H1 (cell line): ENCODE results near the gene RAVER2. TPM values are rescaled to one million over a fixed set of nuclear protein-coding genes. Genes with fewer than 3 reads are reported as not detected.

Source experiments
- CTCF ChIA-PET: fragments of 300-600 bp; sonication (Branson Sonifier 250); formaldehyde crosslinking; loops from one replicate; lab custom pipeline; 2021; ENCODE audit not compliant: partially characterized antibody; lab: Charles Lee
- POLR2A ChIA-PET: fragments of 300-600 bp; sonication (Branson Sonifier 250); formaldehyde crosslinking; loops from one replicate; lab custom pipeline; 2021; ENCODE audit warnings: inconsistent platforms; ENCODE audit not compliant: partially characterized antibody; lab: Charles Lee
- DNase-seq, 2 experiments: peaks; one replicate each; pipeline versions ENCODE4 v3.0.0 to v3.0.0-alpha.2; 2010 to 2022; ENCODE audit warnings: low spot score in 2 of 2, low read depth in 1 of 2, mixed read lengths in 1 of 2
- FAIRE-seq: peaks from 2 replicates; lab custom pipeline; 2011; peaks lifted over from hg19 to GRCh38; lab: Jason Lieb, UNC
- H2AFZ ChIP-seq: 2 replicates; pipeline ENCODE4 v1.8.1; 2012; ENCODE audit warnings: low read length, inconsistent platforms
- H2AK5ac ChIP-seq: 2 replicates; pipeline ENCODE4 v1.6.1; 2013; ENCODE audit warnings: low read depth, low read length
- H2BK120ac ChIP-seq: replicated peaks from 2 replicates; pipeline ENCODE3; 2013; ENCODE audit warnings: low read depth, low read length, inconsistent platforms
- H2BK12ac ChIP-seq: 2 replicates; pipeline ENCODE4 v1.6.1; 2013; ENCODE audit warnings: low read depth, low read length
- H2BK15ac ChIP-seq: 2 replicates; pipeline ENCODE4 v1.6.1; 2013; ENCODE audit warnings: low read length
- H2BK20ac ChIP-seq: 2 replicates; pipeline ENCODE4 v1.6.1; 2013; ENCODE audit warnings: low read length
- H2BK5ac ChIP-seq: 2 replicates; pipeline ENCODE4 v1.6.1; 2013; ENCODE audit warnings: low read depth, low read length
- H3K14ac ChIP-seq: 2 replicates; pipeline ENCODE4 v1.6.1; 2013; ENCODE audit warnings: inconsistent platforms; ENCODE audit not compliant: insufficient read length
- H3K18ac ChIP-seq: 2 replicates; pipeline ENCODE4 v1.6.1; 2013; ENCODE audit warnings: low read length; ENCODE audit errors: extremely low read depth
- H3K23ac ChIP-seq: 2 replicates; pipeline ENCODE4 v1.6.1; 2013; ENCODE audit warnings: inconsistent platforms; ENCODE audit not compliant: insufficient read length
- H3K23me2 ChIP-seq: 2 replicates; pipeline ENCODE4 v1.6.1; 2013; ENCODE audit warnings: low read depth, low read length
- H3K27ac ChIP-seq: 2 replicates; pipeline ENCODE4 v1.6.1; 2011; ENCODE audit warnings: low read depth, low read length, inconsistent platforms
- H3K27me3 ChIP-seq, 4 experiments: replicated peaks in 1 of 4; 1 replicate in 1 of 4; 2 replicates in 3 of 4; pipeline versions ENCODE4 v1.6.1 to v1.8.1; 2011 to 2013; ENCODE audit warnings: low read length in 3 of 4, mild to moderate bottlenecking in 3 of 4, inconsistent platforms in 2 of 4, mixed read lengths in 2 of 4, moderate library complexity in 1 of 4; ENCODE audit not compliant: control insufficient read depth in 3 of 4, insufficient read depth in 3 of 4; ENCODE audit errors: extremely low read depth in 1 of 4
- H3K36me3 ChIP-seq, 4 experiments: 2 replicates each; pipeline versions ENCODE4 v1.6.1 to v1.8.1; 2011 to 2013; ENCODE audit warnings: mild to moderate bottlenecking in 4 of 4, low read length in 3 of 4, moderate library complexity in 2 of 4, control low read depth in 1 of 4, inconsistent platforms in 1 of 4; ENCODE audit not compliant: insufficient read depth in 4 of 4, control insufficient read depth in 2 of 4
- H3K4ac ChIP-seq: replicated peaks from 2 replicates; pipeline ENCODE3; 2013; ENCODE audit warnings: low read length, low read depth, mixed read lengths, inconsistent platforms; ENCODE audit not compliant: insufficient read length
- H3K4me1 ChIP-seq, 4 experiments: replicated peaks in 1 of 4; 1 replicate in 1 of 4; 2 replicates in 3 of 4; pipeline versions ENCODE4 v1.6.1 to v1.8.1; 2011 to 2013; ENCODE audit warnings: low read length in 3 of 4, inconsistent platforms in 2 of 4, mixed read lengths in 1 of 4; ENCODE audit not compliant: insufficient read depth in 4 of 4, control insufficient read depth in 3 of 4
- H3K4me2 ChIP-seq, 2 experiments: 2 replicates each; pipeline versions ENCODE4 v1.6.1 to v1.8.1; 2011 to 2013; ENCODE audit warnings: low read depth in 2 of 2, low read length in 2 of 2, control low read depth in 1 of 2, inconsistent platforms in 1 of 2, mild to moderate bottlenecking in 1 of 2; ENCODE audit not compliant: insufficient read depth in 1 of 2
- H3K4me3 ChIP-seq, 4 experiments: fragments of 200-600, 300-600 bp in 1 of 4; sonication (generic), shearing (Covaris generic), sonication (Bioruptor Twin) in 1 of 4; 2 replicates each; pipeline versions ENCODE4 v1.5.1 to v1.8.1; 2011 to 2016; ENCODE audit warnings: low read length in 4 of 4, low read depth in 3 of 4, control low read depth in 2 of 4, inconsistent platforms in 2 of 4, mild to moderate bottlenecking in 2 of 4, mixed read lengths in 1 of 4, moderate library complexity in 1 of 4; ENCODE audit not compliant: insufficient read depth in 2 of 4; ENCODE audit errors: extremely low read depth in 1 of 4
- H3K56ac ChIP-seq: replicated peaks from 2 replicates; pipeline ENCODE3; 2013; ENCODE audit warnings: low read depth, mild to moderate bottlenecking, mixed read lengths, low read length, inconsistent platforms; ENCODE audit not compliant: insufficient read length
- H3K79me1 ChIP-seq: 2 replicates; pipeline ENCODE4 v1.6.1; 2013; ENCODE audit warnings: low read depth, low read length, control low read depth
- H3K79me2 ChIP-seq, 2 experiments: 2 replicates each; pipeline versions ENCODE4 v1.6.1 to v1.8.1; 2012 to 2013; ENCODE audit warnings: low read length in 2 of 2, mild to moderate bottlenecking in 2 of 2, inconsistent platforms in 1 of 2; ENCODE audit not compliant: insufficient read depth in 2 of 2, control insufficient read depth in 1 of 2
- H3K9ac ChIP-seq, 4 experiments: replicated peaks in 1 of 4; 1 replicate in 1 of 4; 2 replicates in 3 of 4; pipeline versions ENCODE4 v1.6.1 to v1.8.1; 2011 to 2013; ENCODE audit warnings: low read depth in 3 of 4, low read length in 3 of 4, control low read depth in 2 of 4, mild to moderate bottlenecking in 2 of 4, moderate library complexity in 2 of 4, inconsistent platforms in 1 of 4; ENCODE audit errors: extremely low read depth in 1 of 4
- H3K9me3 ChIP-seq, 2 experiments: 2 replicates each; pipeline versions ENCODE4 v1.6.1 to v1.8.1; 2012 to 2013; ENCODE audit warnings: mild to moderate bottlenecking in 2 of 2, moderate library complexity in 2 of 2, control low read depth in 1 of 2, inconsistent platforms in 1 of 2, low read depth in 1 of 2, low read length in 1 of 2, mixed read lengths in 1 of 2; ENCODE audit not compliant: insufficient read depth in 2 of 2
- H4K20me1 ChIP-seq, 2 experiments: replicated peaks in 1 of 2; 2 replicates each; pipeline versions ENCODE3 to v1.8.1; 2011 to 2013; ENCODE audit warnings: inconsistent platforms in 2 of 2, low read length in 2 of 2, mild to moderate bottlenecking in 1 of 2; ENCODE audit not compliant: insufficient read depth in 2 of 2, control insufficient read depth in 1 of 2
- H4K5ac ChIP-seq: 2 replicates; pipeline ENCODE4 v1.6.1; 2013; ENCODE audit warnings: low read length, low read depth, mixed read lengths, inconsistent platforms; ENCODE audit not compliant: insufficient read length
- H4K8ac ChIP-seq: 2 replicates; pipeline ENCODE4 v1.8.0; 2013; ENCODE audit warnings: mild to moderate bottlenecking, moderate library complexity, low read length, inconsistent platforms; ENCODE audit not compliant: insufficient read depth; ENCODE audit errors: extremely low read depth
- H4K91ac ChIP-seq: replicated peaks from 2 replicates; pipeline ENCODE3; 2013; ENCODE audit warnings: low read length, mixed read lengths, inconsistent platforms; ENCODE audit not compliant: insufficient read length
- E2F6 ChIP-seq: IDR thresholded peaks from 2 replicates; pipeline ENCODE4 v1.6.1; 2012; ENCODE audit warnings: inconsistent platforms
- POLR2AphosphoS5 ChIP-seq: IDR thresholded peaks from 2 replicates; pipeline ENCODE4 v1.6.1; 2011; ENCODE audit warnings: low read depth, low read length
- SUZ12 ChIP-seq: fragments of 200-600 bp; sonication (generic); IDR thresholded peaks from 2 replicates; pipeline ENCODE4 v1.6.1; 2012; ENCODE audit warnings: mild to moderate bottlenecking, inconsistent platforms, low read length, moderate library complexity, mixed read lengths
- YY1 ChIP-seq: IDR thresholded peaks from 2 replicates; pipeline ENCODE4 v1.6.1; 2011; ENCODE audit warnings: low read depth, mild to moderate bottlenecking, low read length
- WGBS, 2 experiments: shearing (Covaris generic) in 1 of 2; methylation state at CpG; one replicate each; pipeline versions ENCODE4 v1.1.6 to v1.1.7; 2013 to 2015; ENCODE audit warnings: low lambda C conversion rate in 2 of 2, mixed read lengths in 2 of 2, inconsistent platforms in 1 of 2, low coverage in 1 of 2, missing lambda C conversion rate in 1 of 2; ENCODE audit not compliant: insufficient replicate concordance in 2 of 2, insufficient coverage in 1 of 2, insufficient read length in 1 of 2; ENCODE audit errors: extremely low coverage in 1 of 2, missing lambda C conversion rate in 1 of 2; 5-methylcytosine and 5-hydroxymethylcytosine counted together
- long read RNA-seq, 2 experiments: library from RNA in 1 of 2; library from capped mRNA in 1 of 2; stranded (forward); transcript quantifications; one replicate each; pipeline ENCODE4 v2.0.0, GENCODE V29; 2021; ENCODE audit warnings: inconsistent platforms in 1 of 2
- polyA minus RNA-seq, 3 experiments: library from RNA; depleted of rRNA, polyadenylated mRNA; stranded (reverse); fragments of >200 nt; gene quantifications; 1 replicate in 2 of 3; 2 replicates in 1 of 3; pipeline ENCODE4 v1.2.3, GENCODE V29; 2011
- polyA plus RNA-seq, 7 experiments: library from polyadenylated mRNA; depleted of rRNA in 3 of 7; stranded (reverse) in 5 of 7; unstranded in 2 of 7; fragments of >200 nt in 5 of 7; fragments of 200-250 nt in 2 of 7; gene quantifications; 1 replicate in 5 of 7; 2 replicates in 1 of 7; 4 replicates in 1 of 7; pipeline versions ENCODE4 v1.2.1 to v1.2.3, GENCODE V29; 2011 to 2013; ENCODE audit warnings: missing spikeins in 2 of 7, mixed read lengths in 2 of 7
- total RNA-seq: library from RNA; stranded (reverse); fragmentation: NEBNext Ultra II Directional; extraction: Animal tissue kit (Norgen Biotek cat#: 25700); gene quantifications from 2 replicates; pipeline ENCODE4 v1.2.1, GENCODE V29; 2021

RAVER2 gene, protein sequence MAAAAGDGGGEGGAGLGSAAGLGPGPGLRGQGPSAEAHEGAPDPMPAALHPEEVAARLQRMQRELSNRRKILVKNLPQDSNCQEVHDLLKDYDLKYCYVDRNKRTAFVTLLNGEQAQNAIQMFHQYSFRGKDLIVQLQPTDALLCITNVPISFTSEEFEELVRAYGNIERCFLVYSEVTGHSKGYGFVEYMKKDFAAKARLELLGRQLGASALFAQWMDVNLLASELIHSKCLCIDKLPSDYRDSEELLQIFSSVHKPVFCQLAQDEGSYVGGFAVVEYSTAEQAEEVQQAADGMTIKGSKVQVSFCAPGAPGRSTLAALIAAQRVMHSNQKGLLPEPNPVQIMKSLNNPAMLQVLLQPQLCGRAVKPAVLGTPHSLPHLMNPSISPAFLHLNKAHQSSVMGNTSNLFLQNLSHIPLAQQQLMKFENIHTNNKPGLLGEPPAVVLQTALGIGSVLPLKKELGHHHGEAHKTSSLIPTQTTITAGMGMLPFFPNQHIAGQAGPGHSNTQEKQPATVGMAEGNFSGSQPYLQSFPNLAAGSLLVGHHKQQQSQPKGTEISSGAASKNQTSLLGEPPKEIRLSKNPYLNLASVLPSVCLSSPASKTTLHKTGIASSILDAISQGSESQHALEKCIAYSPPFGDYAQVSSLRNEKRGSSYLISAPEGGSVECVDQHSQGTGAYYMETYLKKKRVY
- total RNA-seq (17.2 and 19.5 TPM in 2 replicates), polyA plus RNA-seq (2011; rRNA removed) (6.2 and 10.5 TPM in 2 replicates), polyA minus RNA-seq (2011; rRNA and poly(A)+ RNA removed) (18.0 and 24.1 TPM in 2 replicates)
- 11.4 TPM for polyA plus RNA-seq (2011; cell fraction: cytosol; rRNA removed)
- polyA plus RNA-seq (2011; cell fraction: nucleus; rRNA removed): 8.2 TPM
- 8.2 to 12.9 TPM (median 10.6 TPM) in 4 replicates for polyA plus RNA-seq (2012, experiment 1 of 2)
- 1.2 TPM for polyA plus RNA-seq (2012, experiment 2 of 2)
- 11.7 TPM for polyA plus RNA-seq (2013, experiment 1 of 2)
- polyA plus RNA-seq (2013, experiment 2 of 2): 11.6 TPM
- polyA minus RNA-seq (2011; cell fraction: cytosol; rRNA and poly(A)+ RNA removed): 12.7 TPM
- polyA minus RNA-seq (2011; cell fraction: nucleus; rRNA and poly(A)+ RNA removed): 23.7 TPM
- long read RNA-seq, experiment 1, full-length matches to known transcripts: 5 of 33 reads
- long read RNA-seq, experiment 1, partial matches to known transcripts: 25 of 33 reads
- long read RNA-seq, experiment 1, other reads (novel, unspliced or antisense): 3 of 33 reads
- long read RNA-seq, experiment 2, partial matches to known transcripts: 0 of 1 reads
- long read RNA-seq, experiment 2, other reads (novel, unspliced or antisense): 1 of 1 reads

GRCh38 chr1:64744492-64745180, at the start of gene RAVER2:
RAVER2 (plus strand) TSS chr1:64745075; CDS start chr1:64745173, 98 bp downstream.
- Histone ChIP-seq H3K79me2 (peaks cover 0 to 26% of the 10 kb centered on the region in 2 experiments; a peak in 3 of 4 replicates), H3K4me3 (peak within 1 kb of the TSS; percentile 69 to 83 (median 80)), H3K14ac (no peak within 1 kb of the TSS), H3K4ac (no peak within 1 kb of the TSS), H3K4me1 (peaks cover 0 to 6% (median 2%) of the 10 kb centered on the region in 4 experiments; a peak in 3 of 7 replicates), H4K5ac (peak within 1 kb of the TSS; percentile 66), H3K23ac (no peak within 1 kb of the TSS), H3K9ac (peak within 1 kb of the TSS; percentile 69 to 85 (median 75)), H3K9me3 (no peaks in the 10 kb centered on the region), H2AK5ac (no peak within 1 kb of the TSS), H2BK12ac (peak within 1 kb of the TSS; percentile 23; the same call in 1 of the 2 replicates), H2BK120ac (no peak within 1 kb of the TSS), H3K23me2 (peaks cover 7% of the 10 kb centered on the region; the same call in 1 of the 2 replicates), H3K56ac (peak within 1 kb of the TSS; percentile 69), H3K79me1 (no peaks in the 10 kb centered on the region), H2BK20ac (no peak within 1 kb of the TSS), H4K8ac (peak within 1 kb of the TSS; percentile 93), H3K27ac (peak within 1 kb of the TSS; percentile 80; the same call in 1 of the 2 replicates), H3K27me3 (peaks cover 0 to 3% (median 0%) of the 10 kb centered on the region in 4 experiments; a peak in 1 of 7 replicates), H4K20me1 (peaks cover 0 to 5% of the 10 kb centered on the region in 2 experiments), H3K18ac (peak within 1 kb of the TSS; percentile 83), H2BK15ac (0 out of 2 replicates have a peak within 1 kb of the TSS, but pooled peaks have one; percentile 46), H2AFZ (peak within 1 kb of the TSS; percentile 80), H3K4me2 (peak within 1 kb of the TSS; percentile 73 to 77), H3K36me3 (no peaks in the 10 kb centered on the region), H2BK5ac (peak within 1 kb of the TSS; percentile 66; the same call in 1 of the 2 replicates), H4K91ac (peak within 1 kb of the TSS; percentile 81)
- DNase-seq (peak in 1 of 2 experiments; percentile 85), FAIRE-seq (no peak)
- POLR2A ChIA-PET: interaction anchor here (0.9 to 1.2 kb wide), 5 partner anchors 12 to 272 kb away, joined by 3 read pairs; no protein-coding TSS in a partner anchor
- CTCF ChIA-PET: interaction anchor here (0.8 to 2.0 kb wide), 4 partner anchors 14 to 79 kb away, joined by 3 to 9 read pairs (median 5); no protein-coding TSS in a partner anchor
- 0% methylated on average over 25 of the region's 76 CpGs; no CpG with 5 or more reads in 1 of the 2 experiments for WGBS, 2 experiments
- TF ChIP-seq YY1 (peak; percentile 73), POLR2AphosphoS5 (peak; percentile 33; the same call in 1 of the 2 replicates), E2F6 (peak; percentile 74), SUZ12 (no peak)
